22Rv1 (cell line): Measurements from ENCODE around the gene H2AZ2.

ENCODE experiments used
- ZFX ChIP-seq: fragments of 450-650 bp; IDR thresholded peaks from 2 replicates; pipeline ENCODE4 v1.6.1; 2017; ENCODE audit warnings: antibody characterized with exemption, borderline replicate concordance
- TF ChIP-seq, protein P1 (sequence below): fragments of 450-650 bp; IDR thresholded peaks from 2 replicates; pipeline ENCODE4 v1.5.1; 2017; ENCODE audit warnings: mild to moderate bottlenecking

- TF ChIP-seq, protein P1, sequence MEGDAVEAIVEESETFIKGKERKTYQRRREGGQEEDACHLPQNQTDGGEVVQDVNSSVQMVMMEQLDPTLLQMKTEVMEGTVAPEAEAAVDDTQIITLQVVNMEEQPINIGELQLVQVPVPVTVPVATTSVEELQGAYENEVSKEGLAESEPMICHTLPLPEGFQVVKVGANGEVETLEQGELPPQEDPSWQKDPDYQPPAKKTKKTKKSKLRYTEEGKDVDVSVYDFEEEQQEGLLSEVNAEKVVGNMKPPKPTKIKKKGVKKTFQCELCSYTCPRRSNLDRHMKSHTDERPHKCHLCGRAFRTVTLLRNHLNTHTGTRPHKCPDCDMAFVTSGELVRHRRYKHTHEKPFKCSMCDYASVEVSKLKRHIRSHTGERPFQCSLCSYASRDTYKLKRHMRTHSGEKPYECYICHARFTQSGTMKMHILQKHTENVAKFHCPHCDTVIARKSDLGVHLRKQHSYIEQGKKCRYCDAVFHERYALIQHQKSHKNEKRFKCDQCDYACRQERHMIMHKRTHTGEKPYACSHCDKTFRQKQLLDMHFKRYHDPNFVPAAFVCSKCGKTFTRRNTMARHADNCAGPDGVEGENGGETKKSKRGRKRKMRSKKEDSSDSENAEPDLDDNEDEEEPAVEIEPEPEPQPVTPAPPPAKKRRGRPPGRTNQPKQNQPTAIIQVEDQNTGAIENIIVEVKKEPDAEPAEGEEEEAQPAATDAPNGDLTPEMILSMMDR, result peak; percentile 98
- no peak for TF ChIP-seq ZFX
Observed at GRCh38 chr7:44847509-44847919, 373 bp downstream of the H2AZ2 start.
